Fibroblast of mammary gland (primary cell): ENCODE data around the gene TMEM151A.

ENCODE experiments used
- DNase-seq: peaks from one replicate; pipeline ENCODE4 v3.0.0-alpha.2; 2010; ENCODE audit warnings: low read depth
- H3K4me3 ChIP-seq: 2 replicates; pipeline ENCODE4 v1.5.1; 2011; ENCODE audit warnings: low read depth, mild to moderate bottlenecking, low read length, moderate library complexity; ENCODE audit not compliant: control insufficient read depth
- CTCF ChIP-seq: conservative IDR thresholded peaks from 2 replicates; pipeline ENCODE4 v1.5.1; 2011; ENCODE audit warnings: low read depth, low read length, inconsistent platforms; ENCODE audit not compliant: control insufficient read depth, insufficient read depth

The TMEM151A gene

DNA sequence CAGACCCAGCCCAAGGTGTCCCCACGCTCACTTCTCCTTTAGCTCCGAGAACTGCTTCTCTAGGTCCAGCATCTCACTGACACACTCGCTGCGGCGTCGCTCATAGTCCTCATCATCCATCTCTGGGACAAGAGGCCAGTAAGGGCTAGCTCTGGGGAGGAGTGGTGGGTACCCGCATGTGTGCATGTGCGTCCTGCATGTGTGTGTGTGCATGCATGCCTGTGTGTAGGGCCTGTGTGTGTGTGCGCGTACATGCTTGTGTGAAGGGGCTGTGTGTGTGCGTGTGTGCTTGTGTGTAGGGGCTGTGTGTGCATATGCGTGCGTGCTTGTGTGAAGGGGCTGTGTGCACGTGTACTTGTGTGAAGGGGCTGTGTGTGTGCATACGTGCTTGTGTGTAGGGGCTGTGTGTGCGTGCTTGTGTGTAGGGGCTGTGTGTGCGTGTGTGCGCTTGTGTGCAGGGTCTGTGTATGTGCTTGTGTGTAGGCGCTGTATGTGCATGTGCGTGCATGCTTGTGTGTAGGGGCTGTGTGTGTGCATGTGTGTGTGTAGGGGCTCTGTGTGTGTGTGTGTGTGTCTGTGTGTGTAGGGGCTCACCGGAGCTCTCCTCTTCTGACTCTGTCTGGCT lies 49.9 kb downstream of the TMEM151A start:
- no peak for TF ChIP-seq CTCF
- no peak for DNase-seq
- H3K4me3 ChIP-seq: no peak overlapping the region

DNA sequence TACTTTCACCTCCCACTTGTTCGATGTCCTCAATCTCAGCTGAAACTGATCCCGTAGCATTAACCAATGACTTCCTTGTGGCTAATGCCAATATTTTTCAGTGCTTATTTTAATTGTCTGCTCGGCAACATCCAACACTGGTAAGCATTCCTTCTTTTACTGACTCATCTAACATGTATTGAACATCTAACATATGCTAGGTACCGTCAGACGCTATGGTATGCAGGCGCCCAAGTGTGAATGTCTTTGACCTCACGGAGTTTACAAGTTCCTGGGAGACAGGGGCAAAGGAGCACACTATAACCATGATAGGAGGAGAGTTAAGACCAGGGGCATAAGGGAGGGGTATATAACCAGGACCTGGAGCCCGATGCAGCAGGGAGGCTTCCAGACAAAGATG lies 51.5 kb downstream of the TMEM151A start:
- TF ChIP-seq CTCF: no peak
- no peak for DNase-seq
- no peak overlapping the region for H3K4me3 ChIP-seq

DNA sequence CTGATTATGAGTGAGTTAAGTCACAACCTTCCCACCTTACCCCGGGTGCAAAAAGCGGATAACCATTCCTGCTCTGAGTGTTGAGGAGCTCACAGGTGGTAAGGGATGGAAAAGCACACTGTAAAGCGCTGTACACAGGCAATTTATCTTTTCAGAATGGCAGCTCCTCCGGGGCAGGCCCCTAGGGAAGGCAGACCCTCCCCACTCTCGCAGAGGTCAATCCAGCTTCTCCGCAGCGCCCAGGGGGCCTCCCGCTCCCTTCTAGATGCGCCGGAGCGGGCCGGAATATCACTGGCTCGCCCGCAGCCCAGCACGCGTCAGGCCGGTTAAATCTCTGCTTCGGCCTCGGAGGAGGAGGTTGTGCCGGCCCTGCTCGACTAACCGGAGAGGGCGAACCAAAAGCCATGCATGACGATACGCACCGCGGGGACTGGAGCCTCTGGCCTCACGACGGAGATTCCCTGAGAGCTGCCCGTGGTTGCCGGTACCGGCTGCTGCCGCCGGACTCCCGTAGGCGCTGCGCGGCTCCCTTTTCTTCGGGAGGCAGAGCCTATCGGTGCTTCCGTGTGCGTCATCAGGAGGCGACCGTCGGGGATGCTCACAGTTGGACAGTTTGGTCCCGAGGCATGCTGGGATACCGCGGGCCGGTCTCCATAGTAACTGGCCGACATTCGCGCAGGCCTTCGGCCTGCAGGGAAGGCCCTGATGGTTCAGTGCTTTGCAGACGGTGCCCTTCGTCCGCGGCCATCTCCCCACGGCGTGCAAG lies 53.0 kb downstream of the TMEM151A start, which contains the start of gene BRMS1:
TSS of gene BRMS1 (minus strand) at position 555 of the 766 bp plus-strand sequence. CDS start 2,870 bp downstream, outside the sequence.
- TF ChIP-seq CTCF: peak; percentile 12

GRCh38 chr11:66345316-66345649 lies 53.6 kb downstream of the TMEM151A start:
- TF ChIP-seq CTCF: no peak
- DNase-seq: no peak
- H3K4me3 ChIP-seq: peak overlapping the region; percentile 94

More for the DNA sequence above, 53.0 kb downstream of the TMEM151A start, which contains the start of gene BRMS1:
- DNase-seq: peak; percentile 96
- H3K4me3 ChIP-seq: peak within 1 kb of the TSS; percentile 94
